SK-N-MC (cell line): Measurements from ENCODE around the gene GPR55.

Source experiments
- DNase-seq: peaks from one replicate; pipeline ENCODE4 v3.0.0-alpha.2; 2011; ENCODE audit warnings: low read depth, low spot score
- H3K27ac ChIP-seq: fragments of 200-600 bp; sonication (generic); 2 replicates; pipeline ENCODE4 v1.5.1; 2016; ENCODE audit warnings: mixed run types
- H3K36me3 ChIP-seq: fragments of 200-600 bp; sonication (generic); 2 replicates; pipeline ENCODE4 v1.6.1; 2017; ENCODE audit warnings: antibody characterized with exemption, low read length, mixed read lengths; ENCODE audit not compliant: insufficient read depth
- H3K4me3 ChIP-seq: fragments of 200-600 bp; sonication (generic); 2 replicates; pipeline ENCODE4 v1.5.1; 2016
- H3K9ac ChIP-seq: fragments of 200-600 bp; sonication (generic); 2 replicates; pipeline ENCODE4 v1.8.0; 2017; ENCODE audit warnings: mixed run types, mixed read lengths; ENCODE audit not compliant: insufficient read length
- H3K9me3 ChIP-seq: fragments of 200-600 bp; sonication (generic); 2 replicates; pipeline ENCODE4 v1.6.1; 2017; ENCODE audit warnings: low read depth, mild to moderate bottlenecking, antibody characterized with exemption, low read length, moderate library complexity, mixed read lengths
- EZH2 ChIP-seq: fragments of 200-600 bp; sonication (generic); IDR thresholded peaks from one replicate; pipeline ENCODE4 v1.6.1; 2017; ENCODE audit warnings: antibody characterized with exemption
- FOXP2 ChIP-seq: optimal IDR thresholded peaks from 2 replicates; pipeline ENCODE3; 2011; ENCODE audit warnings: mild to moderate bottlenecking, moderate library complexity; ENCODE audit not compliant: insufficient read depth; ENCODE audit errors: extremely low read length, control extremely low read depth
- POLR2AphosphoS5 ChIP-seq: IDR thresholded peaks from 2 replicates; pipeline ENCODE4 v1.6.1; 2012; ENCODE audit warnings: mild to moderate bottlenecking, low read depth, low read length, borderline replicate concordance

Gene GPR55

GRCh38 chr2:230877759-230878598 is 47.1 kb downstream of the GPR55 start:
- no peak for TF ChIP-seq FOXP2
- TF ChIP-seq EZH2, result no peak
- TF ChIP-seq POLR2AphosphoS5, result no peak
- Histone ChIP-seq H3K27ac (no peak overlapping the region), H3K9me3 (no peaks in the 10 kb centered on the region), H3K36me3 (peaks cover 64% of the 10 kb centered on the region), H3K4me3 (no peak overlapping the region), H3K9ac (no peak overlapping the region)
- DNase-seq, result no peak

DNA sequence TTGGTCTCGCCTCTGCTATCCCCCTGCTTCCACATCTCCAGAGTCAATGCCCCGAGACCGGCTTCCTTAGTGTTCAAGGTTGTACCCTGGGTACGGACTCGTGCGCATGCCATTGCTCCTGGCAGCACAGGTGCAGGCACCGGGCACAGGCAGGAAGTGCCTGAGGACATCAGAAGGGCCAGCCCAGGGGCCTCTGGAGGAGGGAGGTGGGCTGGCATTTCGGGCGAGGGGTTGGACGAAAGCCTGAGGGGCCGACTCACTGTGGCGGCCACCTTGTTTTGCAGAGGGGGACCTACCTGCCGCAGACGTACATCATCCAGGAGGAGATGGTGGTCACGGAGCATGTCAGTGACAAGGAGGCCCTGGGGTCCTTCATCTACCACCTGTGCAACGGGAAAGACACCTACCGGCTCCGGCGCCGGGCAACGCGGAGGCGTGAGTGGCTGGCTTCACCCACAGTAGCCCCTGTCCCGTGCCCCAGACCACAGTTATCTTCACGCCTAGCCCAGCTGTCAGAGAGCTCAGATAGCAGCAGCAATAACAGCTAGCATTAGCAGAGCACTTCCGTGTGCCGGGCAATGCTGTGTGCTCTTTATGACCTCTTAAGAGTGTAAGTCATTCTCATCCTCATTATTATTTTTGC is 47.8 kb downstream of the GPR55 start:
- Histone ChIP-seq H3K9ac (no peak overlapping the region), H3K27ac (no peak overlapping the region), H3K36me3 (peaks cover 69% of the 10 kb centered on the region), H3K4me3 (no peak overlapping the region), H3K9me3 (no peaks in the 10 kb centered on the region)
- TF ChIP-seq FOXP2 (no peak), EZH2 (no peak)
- no peak for DNase-seq

DNA sequence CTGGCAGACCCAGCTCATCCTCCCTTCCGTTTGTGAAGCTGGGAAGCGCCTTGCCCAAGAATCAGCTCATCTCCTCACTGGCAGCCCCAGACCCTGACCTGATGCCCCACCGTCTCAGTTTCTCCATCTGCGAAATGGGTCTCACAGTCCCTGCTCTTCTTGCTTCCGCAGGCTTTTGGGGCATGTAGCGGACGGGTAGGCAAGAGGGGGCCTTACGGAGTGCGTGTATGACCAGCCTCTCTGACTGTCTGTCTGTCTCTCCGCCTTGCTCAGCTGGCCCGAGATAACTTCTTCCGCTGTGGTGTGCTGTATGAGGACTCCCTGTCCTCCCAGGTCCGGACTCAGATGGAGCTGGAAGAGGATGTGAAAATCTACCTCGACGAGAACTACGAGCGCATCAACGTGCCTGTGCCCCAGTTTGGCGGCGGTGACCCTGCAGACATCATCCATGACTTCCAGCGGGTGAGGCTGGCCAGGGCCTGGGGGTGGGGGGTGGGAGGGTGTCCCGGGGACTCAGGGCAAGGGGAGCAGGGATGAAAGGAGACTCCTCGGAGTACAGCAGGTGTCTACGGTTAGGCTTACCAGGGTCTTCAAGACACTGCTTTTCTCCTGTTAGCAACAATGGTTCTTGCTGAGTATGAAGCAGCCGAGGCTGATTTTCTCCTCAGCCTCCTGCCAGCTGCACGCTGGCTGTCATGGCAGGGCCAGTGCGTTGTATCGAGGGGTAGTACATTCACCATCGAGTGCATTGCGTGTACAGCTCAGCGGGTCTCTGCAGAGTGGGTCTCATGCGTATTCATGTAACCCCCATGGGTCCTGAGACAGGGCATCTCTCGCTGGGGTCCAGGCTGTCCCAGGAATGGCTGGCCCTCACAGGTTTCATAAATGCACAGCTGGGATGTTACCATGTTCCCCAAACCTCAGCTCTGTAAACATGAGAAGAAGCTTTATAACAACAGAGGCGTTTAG is 49.4 kb downstream of the GPR55 start:
- no peak for DNase-seq
- H3K4me3 ChIP-seq, result no peak overlapping the region
- H3K36me3 ChIP-seq, result peaks cover 69% of the 10 kb centered on the region
- H3K27ac ChIP-seq, result no peak overlapping the region
- no peaks in the 10 kb centered on the region for H3K9me3 ChIP-seq
- H3K9ac ChIP-seq, result no peak overlapping the region
- no peak for TF ChIP-seq POLR2AphosphoS5
- TF ChIP-seq FOXP2, result no peak
- TF ChIP-seq EZH2, result no peak

- no peak overlapping the region for H3K9ac ChIP-seq
- H3K4me3 ChIP-seq, result no peak overlapping the region
- no peak overlapping the region for H3K27ac ChIP-seq
- H3K36me3 ChIP-seq, result peaks cover 69% of the 10 kb centered on the region
- no peaks in the 10 kb centered on the region for H3K9me3 ChIP-seq
- no peak for TF ChIP-seq POLR2AphosphoS5
- TF ChIP-seq EZH2, result no peak
- TF ChIP-seq FOXP2, result no peak
- no peak for DNase-seq
Measured at GRCh38 chr2:230874876-230875275, 50.2 kb downstream of the GPR55 start.

DNA sequence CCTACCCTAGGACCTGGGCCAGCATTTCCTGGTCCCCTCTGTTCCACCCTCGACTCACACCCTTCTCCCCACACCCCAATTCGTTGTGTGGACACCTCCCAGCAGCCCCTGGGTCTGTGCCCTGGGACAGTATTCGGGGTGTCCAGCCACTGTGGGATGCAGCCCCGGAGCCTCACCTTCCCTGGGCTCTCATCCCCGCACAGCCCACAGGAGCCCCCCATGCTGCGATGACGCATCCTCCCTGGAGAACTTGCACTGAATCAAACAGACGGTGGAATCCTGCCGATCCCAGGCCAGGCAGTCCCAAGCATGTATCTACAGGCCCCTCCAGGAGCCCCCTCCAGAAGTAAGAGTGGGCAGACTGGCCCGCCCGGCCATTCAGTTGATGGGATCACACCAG is 50.6 kb downstream of the GPR55 start:
- Histone ChIP-seq H3K9me3 (no peaks in the 10 kb centered on the region), H3K36me3 (peaks cover 65% of the 10 kb centered on the region), H3K27ac (no peak overlapping the region), H3K9ac (no peak overlapping the region), H3K4me3 (no peak overlapping the region)
- no peak for DNase-seq
- TF ChIP-seq FOXP2 (no peak), EZH2 (no peak), POLR2AphosphoS5 (no peak)

DNA sequence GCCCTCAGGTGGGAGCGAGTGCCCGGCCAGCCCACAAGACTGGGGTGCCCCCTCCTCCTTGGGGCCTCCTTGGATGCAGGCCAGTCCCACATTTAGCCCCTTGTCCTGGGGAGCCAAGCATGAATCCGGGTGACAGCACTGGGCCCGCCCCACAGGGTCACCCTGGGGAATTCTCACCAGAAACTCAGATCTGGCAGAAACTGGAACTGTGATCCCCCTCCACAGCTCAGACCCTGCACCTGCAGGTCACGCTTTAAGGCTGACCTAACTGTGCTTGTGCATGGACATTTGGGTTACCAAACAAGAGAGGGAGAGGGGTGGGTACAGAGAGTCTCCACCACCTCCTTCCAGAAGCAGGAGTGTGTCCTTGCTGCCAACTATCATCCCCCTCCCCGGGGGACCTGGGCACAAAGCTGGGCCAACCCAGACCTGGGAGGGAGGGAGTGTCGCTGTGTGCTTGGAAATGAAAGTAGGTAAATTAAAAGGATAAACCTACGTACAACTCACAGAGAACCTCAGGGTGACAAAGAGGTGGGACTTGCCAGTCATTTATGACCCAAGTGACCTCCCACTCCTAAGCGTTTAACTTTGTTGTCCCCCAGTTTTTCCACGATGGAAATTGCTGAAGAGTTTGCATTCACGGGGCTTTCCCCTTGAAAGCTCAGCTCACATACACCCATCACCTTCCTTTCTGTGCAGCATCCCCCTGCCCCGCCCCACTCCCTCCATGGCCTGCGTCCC is 51.2 kb downstream of the GPR55 start:
- Histone ChIP-seq H3K9me3 (no peaks in the 10 kb centered on the region), H3K36me3 (peaks cover 59% of the 10 kb centered on the region), H3K9ac (no peak overlapping the region), H3K27ac (no peak overlapping the region), H3K4me3 (no peak overlapping the region)
- TF ChIP-seq FOXP2 (no peak), POLR2AphosphoS5 (no peak; the same call in 1 of the 2 replicates), EZH2 (no peak)
- DNase-seq, result no peak

- no peak for TF ChIP-seq POLR2AphosphoS5
- no peak for TF ChIP-seq EZH2
- no peak for TF ChIP-seq FOXP2
- no peak overlapping the region for H3K27ac ChIP-seq
- DNase-seq, result no peak
- H3K9ac ChIP-seq, result no peak overlapping the region
- no peak overlapping the region for H3K4me3 ChIP-seq
- H3K9me3 ChIP-seq, result no peaks in the 10 kb centered on the region
- peaks cover 54% of the 10 kb centered on the region for H3K36me3 ChIP-seq
Measured at GRCh38 chr2:230872968-230873660, 51.9 kb downstream of the GPR55 start.
